ENCODE results near the gene ZFP69. TPM values are rescaled to one million over a fixed set of nuclear protein-coding genes. Genes with fewer than 3 reads are reported as not detected.
"Not testable (repeated sequence)": the region's sequence is repeated elsewhere in the genome, so short reads cannot be mapped to it uniquely, and the experiment has no call there.

The ZFP69 gene
- total RNA-seq (2014; rRNA removed; shearing (Covaris generic)) = 2.3 and 4.2 TPM in 2 replicates

- peak; percentile 25 for DNase-seq (ENCODE audit: low spot score)
Measured at GRCh38 chr1:40476924-40477677, at the start of gene ZFP69. Gene ZFP69, plus strand, starts transcription at chr1:40477290. Its CDS starts 2,072 bp downstream, at chr1:40479362.

- no peak for DNase-seq (ENCODE audit: low spot score)
Measured at GRCh38 chr1:40431385-40431784, 45.7 kb upstream of the ZFP69 start.

GRCh38 chr1:40432644-40433390 is 44.3 kb upstream of the ZFP69 start:
- DNase-seq (ENCODE audit: low spot score) = no peak

GRCh38 chr1:40435471-40435870 is 41.6 kb upstream of the ZFP69 start:
- no peak for DNase-seq (ENCODE audit: low spot score)

- no peak for DNase-seq (ENCODE audit: low spot score)
Measured at GRCh38 chr1:40435876-40436275, 41.2 kb upstream of the ZFP69 start.

GRCh38 chr1:40438391-40439015 is 38.6 kb upstream of the ZFP69 start:
- DNase-seq (ENCODE audit: low spot score) = peak; percentile 40

GRCh38 chr1:40439247-40439646 is 37.8 kb upstream of the ZFP69 start:
- DNase-seq (ENCODE audit: low spot score) = no peak

- peak; percentile 92 for DNase-seq (ENCODE audit: low spot score)
Measured at GRCh38 chr1:40449684-40450494, 27.2 kb upstream of the ZFP69 start, which contains the start of gene ZFP69B. Gene ZFP69B, plus strand, starts transcription at chr1:40450476. Its CDS starts 486 bp downstream, at chr1:40450962.

GRCh38 chr1:40450495-40451237 is 26.4 kb upstream of the ZFP69 start:
- peak; percentile 79 for DNase-seq (ENCODE audit: low spot score)

GRCh38 chr1:40451238-40451585 is 25.9 kb upstream of the ZFP69 start:
- DNase-seq (ENCODE audit: low spot score) = no peak

- DNase-seq (ENCODE audit: low spot score) = no peak
Measured at GRCh38 chr1:40454873-40455272, 22.2 kb upstream of the ZFP69 start.

GRCh38 chr1:40462956-40463590 is 14.0 kb upstream of the ZFP69 start:
- DNase-seq (ENCODE audit: low spot score) = no peak

- DNase-seq (ENCODE audit: low spot score) = no peak
Measured at GRCh38 chr1:40469327-40469726, 7.8 kb upstream of the ZFP69 start.

GRCh38 chr1:40475268-40475667 is 1.8 kb upstream of the ZFP69 start:
- no peak for DNase-seq (ENCODE audit: low spot score)

GRCh38 chr1:40477678-40478053 is 576 bp downstream of the ZFP69 start:
- no peak for DNase-seq (ENCODE audit: low spot score)

- DNase-seq (ENCODE audit: low spot score) = no peak
Measured at GRCh38 chr1:40478276-40478675, 1.2 kb downstream of the ZFP69 start.

- no peak for DNase-seq (ENCODE audit: low spot score)
Measured at GRCh38 chr1:40479156-40479555, 2.1 kb downstream of the ZFP69 start.

GRCh38 chr1:40495315-40495903 is 18.3 kb downstream of the ZFP69 start:
- DNase-seq (ENCODE audit: low spot score) = no peak

GRCh38 chr1:40502651-40503050 is 25.6 kb downstream of the ZFP69 start:
- DNase-seq (ENCODE audit: low spot score) = not testable (repeated sequence)

- DNase-seq (ENCODE audit: low spot score) = no peak
Measured at GRCh38 chr1:40507973-40508372, 30.9 kb downstream of the ZFP69 start.

Measured in H4 (cell line).